ENCODE measurements around the gene TATDN2. TPM values are rescaled to one million over a fixed set of nuclear protein-coding genes. Genes with fewer than 3 reads are reported as not detected.

TATDN2 gene
- total RNA-seq, 2 donors from 2014 or later, result 29.5 to 38.7 TPM

DNA sequence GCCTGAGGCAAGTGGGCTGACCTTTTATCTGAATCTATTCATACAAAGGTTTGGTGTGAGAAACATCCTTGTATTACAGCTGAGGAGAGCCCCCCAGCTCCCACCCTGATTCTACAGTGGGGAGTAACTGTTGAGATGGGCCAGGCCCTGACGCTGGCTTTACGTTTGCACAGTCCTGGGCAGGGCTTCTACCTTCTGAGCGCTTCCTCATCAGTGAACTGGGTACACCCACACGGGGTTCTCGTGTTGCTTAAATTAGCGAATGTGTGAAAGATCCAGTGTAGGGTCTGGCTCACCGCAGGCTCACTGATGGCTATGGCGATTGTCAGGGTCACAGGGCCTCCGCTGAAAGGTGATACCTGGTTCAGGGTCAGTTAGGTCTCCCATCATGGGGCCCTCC is 51.8 kb downstream of the TATDN2 start:
- no peak for DNase-seq (ENCODE audit: low spot score)

DNA sequence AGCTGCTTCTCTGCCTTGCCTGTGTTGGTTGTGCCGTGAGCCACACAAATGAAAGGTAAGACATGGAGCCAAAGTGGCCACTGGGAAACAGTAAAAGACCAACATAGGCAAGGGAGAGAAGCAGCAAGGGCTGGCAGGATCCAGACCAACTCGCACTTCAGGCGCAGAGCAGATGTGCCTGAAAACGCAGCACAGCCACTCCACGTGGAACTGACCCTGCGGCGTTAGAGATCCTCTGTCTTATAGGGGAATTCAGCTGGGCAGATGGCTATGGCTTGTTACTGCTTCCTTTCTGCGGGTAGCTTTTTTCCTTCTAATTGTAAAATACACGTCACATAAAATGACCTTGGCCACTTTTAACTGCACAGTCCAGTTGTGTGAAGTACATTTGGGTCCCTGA is 54.8 kb downstream of the TATDN2 start:
- H3K36me3 ChIP-seq, result peaks cover 68% of the 10 kb centered on the region

More for the DNA sequence above, 51.8 kb downstream of the TATDN2 start:
- H3K27ac ChIP-seq, result no peak overlapping the region
- H3K4me3 ChIP-seq, result no peak overlapping the region
- TF ChIP-seq, protein P1, sequence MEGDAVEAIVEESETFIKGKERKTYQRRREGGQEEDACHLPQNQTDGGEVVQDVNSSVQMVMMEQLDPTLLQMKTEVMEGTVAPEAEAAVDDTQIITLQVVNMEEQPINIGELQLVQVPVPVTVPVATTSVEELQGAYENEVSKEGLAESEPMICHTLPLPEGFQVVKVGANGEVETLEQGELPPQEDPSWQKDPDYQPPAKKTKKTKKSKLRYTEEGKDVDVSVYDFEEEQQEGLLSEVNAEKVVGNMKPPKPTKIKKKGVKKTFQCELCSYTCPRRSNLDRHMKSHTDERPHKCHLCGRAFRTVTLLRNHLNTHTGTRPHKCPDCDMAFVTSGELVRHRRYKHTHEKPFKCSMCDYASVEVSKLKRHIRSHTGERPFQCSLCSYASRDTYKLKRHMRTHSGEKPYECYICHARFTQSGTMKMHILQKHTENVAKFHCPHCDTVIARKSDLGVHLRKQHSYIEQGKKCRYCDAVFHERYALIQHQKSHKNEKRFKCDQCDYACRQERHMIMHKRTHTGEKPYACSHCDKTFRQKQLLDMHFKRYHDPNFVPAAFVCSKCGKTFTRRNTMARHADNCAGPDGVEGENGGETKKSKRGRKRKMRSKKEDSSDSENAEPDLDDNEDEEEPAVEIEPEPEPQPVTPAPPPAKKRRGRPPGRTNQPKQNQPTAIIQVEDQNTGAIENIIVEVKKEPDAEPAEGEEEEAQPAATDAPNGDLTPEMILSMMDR (IDR thresholded peaks at IDR 0.05), result no peak
- peaks cover 49% of the 10 kb centered on the region for H3K36me3 ChIP-seq
- H3K27me3 ChIP-seq (replicated peaks; ENCODE audit: insufficient read depth), result no peaks in the 10 kb centered on the region
- peaks cover 0 to 7% of the 10 kb centered on the region in 2 donors for H3K4me1 ChIP-seq (ENCODE audit: control insufficient read depth in 1 of 2, low read depth in 2 of 2)
- ATAC-seq (ENCODE audit: insufficient number of reproducible peaks, low FRiP score, low read depth), result no peak
- H3K9me3 ChIP-seq, result no peaks in the 10 kb centered on the region

DNA sequence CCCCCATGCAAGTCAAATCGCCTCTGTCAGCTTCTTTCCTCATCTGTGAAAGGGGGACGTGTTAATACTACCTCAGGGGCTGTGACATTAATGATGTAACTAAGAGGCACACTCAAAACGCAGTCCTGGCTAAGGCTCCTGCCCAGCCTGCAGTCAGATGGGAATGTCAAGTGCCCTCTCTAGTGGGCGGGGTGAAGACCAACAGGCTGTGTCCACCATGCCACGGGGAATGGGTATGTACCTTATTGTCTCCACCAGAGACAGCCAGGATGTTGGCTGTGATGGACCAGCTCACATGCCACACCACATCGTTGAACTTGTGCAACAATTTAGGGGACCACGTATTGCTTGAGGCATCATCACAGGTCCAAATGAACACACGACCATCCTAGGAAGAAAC is 55.5 kb downstream of the TATDN2 start:
- TF ChIP-seq, protein P1 (IDR thresholded peaks at IDR 0.05), result no peak
- Histone ChIP-seq H3K9me3 (no peaks in the 10 kb centered on the region), H3K27me3 (replicated peaks; ENCODE audit: insufficient read depth) (no peaks in the 10 kb centered on the region), H3K36me3 (peaks cover 68% of the 10 kb centered on the region), H3K27ac (no peak overlapping the region), H3K4me3 (no peak overlapping the region), H3K4me1 (ENCODE audit: control insufficient read depth in 1 of 2, low read depth in 2 of 2) (no peaks in the 10 kb centered on the region)
- ATAC-seq (ENCODE audit: insufficient number of reproducible peaks, low FRiP score, low read depth) (no peak), DNase-seq (ENCODE audit: low spot score) (no peak)

More for the DNA sequence above, 54.8 kb downstream of the TATDN2 start:
- Histone ChIP-seq H3K4me3 (no peak overlapping the region), H3K9me3 (no peaks in the 10 kb centered on the region), H3K27ac (no peak overlapping the region), H3K27me3 (replicated peaks; ENCODE audit: insufficient read depth) (no peaks in the 10 kb centered on the region), H3K4me1 (ENCODE audit: control insufficient read depth in 1 of 2, low read depth in 2 of 2) (no peaks in the 10 kb centered on the region)
- DNase-seq (ENCODE audit: low spot score) (no peak), ATAC-seq (ENCODE audit: insufficient number of reproducible peaks, low FRiP score, low read depth) (no peak)
- TF ChIP-seq, protein P1 (IDR thresholded peaks at IDR 0.05), result no peak

DNA sequence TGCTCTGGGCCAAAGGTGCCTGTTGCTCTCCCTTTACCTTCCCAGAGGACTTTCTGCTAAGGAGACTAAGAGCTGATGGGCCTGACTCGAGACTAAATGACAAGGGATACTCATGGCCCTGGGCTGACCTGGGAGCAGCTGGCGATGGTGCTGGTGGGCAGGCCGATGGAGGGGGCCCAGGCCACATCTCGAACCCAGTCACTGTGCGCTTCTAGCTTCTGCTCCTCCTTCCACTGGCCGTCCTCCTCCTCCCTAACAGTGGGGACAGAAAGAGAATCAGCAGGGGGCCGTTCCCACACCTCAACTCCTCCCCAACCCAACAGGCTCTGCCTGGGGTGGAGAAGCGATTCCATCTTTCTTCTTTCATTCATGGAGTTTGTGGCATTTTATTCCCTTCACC is 56.6 kb downstream of the TATDN2 start:
- Histone ChIP-seq H3K9me3 (no peaks in the 10 kb centered on the region), H3K27ac (no peak overlapping the region), H3K4me3 (no peak overlapping the region), H3K27me3 (replicated peaks; ENCODE audit: insufficient read depth) (no peaks in the 10 kb centered on the region), H3K4me1 (ENCODE audit: control insufficient read depth in 1 of 2, low read depth in 2 of 2) (no peaks in the 10 kb centered on the region), H3K36me3 (peaks cover 72% of the 10 kb centered on the region)
- TF ChIP-seq, protein P1 (IDR thresholded peaks at IDR 0.05), result no peak
- ATAC-seq (ENCODE audit: insufficient number of reproducible peaks, low FRiP score, low read depth) (no peak), DNase-seq (ENCODE audit: low spot score) (no peak)

DNA sequence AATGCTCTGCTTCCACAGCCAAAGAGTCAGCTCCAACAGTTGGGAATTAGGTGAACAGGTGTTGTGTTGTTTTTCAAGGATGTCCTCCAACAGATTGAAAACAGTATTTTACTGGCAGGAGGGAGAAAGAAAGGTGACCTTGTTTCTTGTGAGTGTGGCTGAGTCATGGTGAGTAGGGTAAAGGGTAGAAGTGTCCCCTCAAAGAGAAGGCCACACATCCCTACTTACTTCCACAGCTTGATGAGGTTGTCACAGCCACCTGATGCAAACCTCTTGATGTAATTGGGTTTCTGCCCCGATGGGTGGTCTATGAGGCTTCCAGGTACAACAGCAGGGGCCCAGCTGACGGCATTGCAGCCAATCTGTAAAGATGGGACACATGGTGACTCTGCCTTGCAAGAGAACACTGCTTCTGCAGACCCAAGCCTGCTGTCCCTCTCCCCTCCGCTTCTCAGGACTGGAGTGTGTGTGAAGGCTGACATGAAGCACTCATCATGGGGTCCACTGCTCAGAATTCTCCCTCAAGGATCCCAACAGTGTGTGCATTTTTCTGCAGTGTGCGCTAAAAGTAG is 57.2 kb downstream of the TATDN2 start:
- TF ChIP-seq, protein P1 (IDR thresholded peaks at IDR 0.05), result no peak
- H3K4me1 ChIP-seq (ENCODE audit: control insufficient read depth in 1 of 2, low read depth in 2 of 2), result no peaks in the 10 kb centered on the region
- ATAC-seq (ENCODE audit: insufficient number of reproducible peaks, low FRiP score, low read depth) (no peak), DNase-seq (ENCODE audit: low spot score) (no peak)
- H3K27ac ChIP-seq, result no peak overlapping the region
- H3K36me3 ChIP-seq, result peaks cover 69% of the 10 kb centered on the region
- H3K9me3 ChIP-seq, result no peaks in the 10 kb centered on the region
- no peak overlapping the region for H3K4me3 ChIP-seq
- H3K27me3 ChIP-seq (replicated peaks; ENCODE audit: insufficient read depth), result no peaks in the 10 kb centered on the region

Data from thoracic aorta (tissue), 2 donors.